OCI-LY3 (cell line): ENCODE data around the gene RNF186.

Experiments
- H2AFZ ChIP-seq: fragments of 200-600, 300-600 bp; shearing (Covaris generic); 2 replicates; pipeline ENCODE4 v1.6.0; 2014; ENCODE audit warnings: antibody characterized with exemption, low read depth, low read length
- H3K27ac ChIP-seq: fragments of 200-600, 300-600 bp; sonication (generic); 2 replicates; pipeline ENCODE4 v1.5.1; 2014; ENCODE audit warnings: mild to moderate bottlenecking, low read length, moderate library complexity, mixed read lengths
- H3K27me3 ChIP-seq: fragments of 200-600, 300-600 bp; sonication (generic); 2 replicates; pipeline ENCODE4 v1.6.1; 2014; ENCODE audit warnings: low read depth, low read length, mixed read lengths
- H3K36me3 ChIP-seq: fragments of 200-600, 300-600 bp; sonication (generic); replicated peaks from 2 replicates; pipeline ENCODE3; 2014; ENCODE audit warnings: low read depth, low read length, mixed read lengths
- H3K4me1 ChIP-seq: fragments of 300-600, 200-600 bp; sonication (generic); 2 replicates; pipeline ENCODE4 v1.6.1; 2014; ENCODE audit warnings: low read length, mixed read lengths
- H3K4me2 ChIP-seq: fragments of 200-600, 300-600 bp; sonication (generic); 2 replicates; pipeline ENCODE4 v1.6.1; 2014; ENCODE audit warnings: low read length, mixed read lengths
- H3K4me3 ChIP-seq: fragments of 300-600, 200-600 bp; sonication (generic); 2 replicates; pipeline ENCODE4 v1.5.1; 2014; ENCODE audit warnings: antibody characterized with exemption, mild to moderate bottlenecking, low read length, moderate library complexity
- H3K79me2 ChIP-seq: fragments of 300-600, 200-600 bp; shearing (Covaris generic); 2 replicates; pipeline ENCODE4 v1.6.1; 2014; ENCODE audit warnings: mild to moderate bottlenecking, low read length, mixed read lengths
- H3K9ac ChIP-seq: fragments of 300-600, 200-600 bp; shearing (Covaris generic); 2 replicates; pipeline ENCODE4 v1.6.0; 2014; ENCODE audit warnings: mild to moderate bottlenecking, low read length, moderate library complexity
- H3K9me3 ChIP-seq: fragments of 200-600, 300-600 bp; shearing (Covaris generic); 2 replicates; pipeline ENCODE4 v1.6.1; 2014; ENCODE audit warnings: low read length, mixed read lengths; ENCODE audit not compliant: insufficient read depth
- H4K20me1 ChIP-seq: fragments of 200-600, 300-600 bp; sonication (generic); 2 replicates; pipeline ENCODE4 v1.6.1; 2016; ENCODE audit warnings: low read length, mixed read lengths; ENCODE audit not compliant: insufficient read depth
- CTCF ChIP-seq: fragments of 200-600, 300-600 bp; sonication (generic); IDR thresholded peaks from 2 replicates; pipeline ENCODE4 v1.5.1; 2014; ENCODE audit warnings: antibody characterized with exemption, low read length, low read depth
- EZH2phosphoT487 ChIP-seq: fragments of 200-600 bp; shearing (Covaris generic); IDR thresholded peaks from 2 replicates; pipeline ENCODE4 v1.6.1; 2018; ENCODE audit warnings: antibody characterized with exemption, mixed run types, low read depth

The RNF186 gene

GRCh38 chr1:19785660-19786059, 29.4 kb downstream of the RNF186 start:
- no peak for TF ChIP-seq CTCF
- TF ChIP-seq EZH2phosphoT487 = no peak

GRCh38 chr1:19780267-19780877, 34.7 kb downstream of the RNF186 start:
- no peaks in the 10 kb centered on the region for H3K9me3 ChIP-seq
- no peaks in the 10 kb centered on the region for H3K4me1 ChIP-seq
- H3K79me2 ChIP-seq = no peaks in the 10 kb centered on the region
- H3K36me3 ChIP-seq = peaks cover 5% of the 10 kb centered on the region
- TF ChIP-seq EZH2phosphoT487 (no peak), CTCF (no peak)
- H3K4me3 ChIP-seq = no peak overlapping the region
- no peak overlapping the region for H3K27ac ChIP-seq
- H3K4me2 ChIP-seq = no peak overlapping the region
- H4K20me1 ChIP-seq = no peaks in the 10 kb centered on the region
- H2AFZ ChIP-seq = no peak overlapping the region
- no peaks in the 10 kb centered on the region for H3K27me3 ChIP-seq
- H3K9ac ChIP-seq = no peak overlapping the region

More at GRCh38 chr1:19785660-19786059, 29.4 kb downstream of the RNF186 start:
- H4K20me1 ChIP-seq = no peaks in the 10 kb centered on the region
- no peaks in the 10 kb centered on the region for H3K4me1 ChIP-seq
- H3K36me3 ChIP-seq = no peaks in the 10 kb centered on the region
- H3K27ac ChIP-seq = no peak overlapping the region
- H3K79me2 ChIP-seq = no peaks in the 10 kb centered on the region
- no peaks in the 10 kb centered on the region for H3K9me3 ChIP-seq
- no peak overlapping the region for H3K4me2 ChIP-seq
- no peak overlapping the region for H3K9ac ChIP-seq
- H3K27me3 ChIP-seq = no peaks in the 10 kb centered on the region
- no peak overlapping the region for H3K4me3 ChIP-seq
- no peak overlapping the region for H2AFZ ChIP-seq

- Histone ChIP-seq H3K4me3 (no peak overlapping the region), H3K4me2 (no peak overlapping the region), H3K9ac (no peak overlapping the region), H3K9me3 (no peaks in the 10 kb centered on the region), H3K27ac (no peak overlapping the region), H4K20me1 (no peaks in the 10 kb centered on the region), H3K4me1 (no peaks in the 10 kb centered on the region), H3K27me3 (no peaks in the 10 kb centered on the region), H3K36me3 (peaks cover 5% of the 10 kb centered on the region), H2AFZ (no peak overlapping the region), H3K79me2 (no peaks in the 10 kb centered on the region)
- TF ChIP-seq EZH2phosphoT487 (no peak), CTCF (no peak)
Observed at GRCh38 chr1:19776933-19777332, 38.1 kb downstream of the RNF186 start.

- Histone ChIP-seq H3K27me3 (no peaks in the 10 kb centered on the region), H3K27ac (no peak overlapping the region), H3K4me2 (no peak overlapping the region), H3K4me1 (no peaks in the 10 kb centered on the region), H3K9me3 (no peaks in the 10 kb centered on the region), H2AFZ (no peak overlapping the region), H3K9ac (no peak overlapping the region), H3K79me2 (no peaks in the 10 kb centered on the region), H3K4me3 (no peak overlapping the region), H3K36me3 (peaks cover 5% of the 10 kb centered on the region), H4K20me1 (no peaks in the 10 kb centered on the region)
- TF ChIP-seq EZH2phosphoT487 = no peak
- TF ChIP-seq CTCF = no peak
Observed at GRCh38 chr1:19776287-19776686, 38.8 kb downstream of the RNF186 start.
